ENCODE measurements around the gene AGPAT4. TPM values are rescaled to one million over a fixed set of nuclear protein-coding genes. Genes with fewer than 3 reads are reported as not detected.
"Not testable (repeated sequence)": the region's sequence is repeated elsewhere in the genome, so short reads cannot be mapped to it uniquely, and the experiment has no call there.

AGPAT4 gene
- total RNA-seq, 1 donor from 2014 or later, result 73.2 TPM

GRCh38 chr6:161138543-161139303 is 135.1 kb downstream of the AGPAT4 start:
- DNase-seq, result no peak

- no peak for DNase-seq
Observed at GRCh38 chr6:161137839-161138542, 135.9 kb downstream of the AGPAT4 start.

GRCh38 chr6:161137320-161137719 is 136.5 kb downstream of the AGPAT4 start:
- DNase-seq, result no peak

- no peak for DNase-seq
Observed at GRCh38 chr6:161136655-161137054, 137.2 kb downstream of the AGPAT4 start.

- no peak for DNase-seq
Observed at GRCh38 chr6:161135695-161136591, 137.9 kb downstream of the AGPAT4 start.

GRCh38 chr6:161134550-161135298 is 139.1 kb downstream of the AGPAT4 start:
- DNase-seq, result no peak

- no peak for DNase-seq
Observed at GRCh38 chr6:161133963-161134362, 139.9 kb downstream of the AGPAT4 start.

GRCh38 chr6:161132384-161132783 is 141.5 kb downstream of the AGPAT4 start:
- no peak for DNase-seq

GRCh38 chr6:161130967-161131766 is 142.7 kb downstream of the AGPAT4 start:
- DNase-seq, result no peak

GRCh38 chr6:161130541-161130940 is 143.3 kb downstream of the AGPAT4 start:
- DNase-seq, result no peak

GRCh38 chr6:161128680-161129196 is 145.1 kb downstream of the AGPAT4 start:
- no peak for DNase-seq

- no peak for DNase-seq
Observed at GRCh38 chr6:161128230-161128629, 145.6 kb downstream of the AGPAT4 start.

- DNase-seq, result no peak
Observed at GRCh38 chr6:161127071-161127740, 146.7 kb downstream of the AGPAT4 start.

- no peak for DNase-seq
Observed at GRCh38 chr6:161125591-161125990, 148.3 kb downstream of the AGPAT4 start.

GRCh38 chr6:161123319-161123718 is 150.5 kb downstream of the AGPAT4 start:
- DNase-seq, result not testable (repeated sequence)

- DNase-seq, result no peak
Observed at GRCh38 chr6:161117942-161118341, 155.9 kb downstream of the AGPAT4 start.

GRCh38 chr6:161117308-161117707 is 156.6 kb downstream of the AGPAT4 start:
- no peak for DNase-seq

- DNase-seq, result no peak
Observed at GRCh38 chr6:161116554-161116953, 157.3 kb downstream of the AGPAT4 start.

- no peak for DNase-seq
Observed at GRCh38 chr6:161115468-161115867, 158.4 kb downstream of the AGPAT4 start.

- no peak for DNase-seq
Observed at GRCh38 chr6:161111261-161111660, 162.6 kb downstream of the AGPAT4 start.

Measured in occipital lobe (tissue), 2 donors.